GM18868 (cell line): ENCODE measurements around the gene PTPN14.

Experiments
- ATAC-seq: cut with Tn5 transposase; IDR thresholded peaks from one replicate; pipeline ENCODE4 v1.9.1; 2021; ENCODE audit warnings: mild to moderate bottlenecking, moderate library complexity; ENCODE audit not compliant: unreplicated experiment

The PTPN14 gene

GRCh38 chr1:214319938-214320337 is 231.5 kb downstream of the PTPN14 start:
- ATAC-seq, result no peak

GRCh38 chr1:214318956-214319736 is 232.3 kb downstream of the PTPN14 start:
- ATAC-seq, result no peak

GRCh38 chr1:214318356-214318755 is 233.0 kb downstream of the PTPN14 start:
- ATAC-seq, result no peak

- no peak for ATAC-seq
Observed at GRCh38 chr1:214317734-214318133, 233.7 kb downstream of the PTPN14 start.

- no peak for ATAC-seq
Observed at GRCh38 chr1:214317300-214317699, 234.1 kb downstream of the PTPN14 start.

- ATAC-seq, result no peak
Observed at GRCh38 chr1:214316593-214316992, 234.8 kb downstream of the PTPN14 start.

GRCh38 chr1:214314178-214314843 is 237.1 kb downstream of the PTPN14 start:
- no peak for ATAC-seq

- no peak for ATAC-seq
Observed at GRCh38 chr1:214312530-214313051, 238.8 kb downstream of the PTPN14 start.

- ATAC-seq, result no peak
Observed at GRCh38 chr1:214310777-214311690, 240.4 kb downstream of the PTPN14 start.

GRCh38 chr1:214310010-214310409 is 241.4 kb downstream of the PTPN14 start:
- ATAC-seq, result peak; percentile 58

GRCh38 chr1:214306269-214306668 is 245.1 kb downstream of the PTPN14 start:
- no peak for ATAC-seq

GRCh38 chr1:214305164-214305751 is 246.1 kb downstream of the PTPN14 start:
- ATAC-seq, result no peak

GRCh38 chr1:214303141-214303930 is 248.1 kb downstream of the PTPN14 start:
- no peak for ATAC-seq

- no peak for ATAC-seq
Observed at GRCh38 chr1:214301526-214301925, 249.9 kb downstream of the PTPN14 start.

- no peak for ATAC-seq
Observed at GRCh38 chr1:214300149-214300780, 251.1 kb downstream of the PTPN14 start.
